ENCODE data around the gene GULP1.
"Not testable (repeated sequence)": the region's sequence is repeated elsewhere in the genome, so short reads cannot be mapped to it uniquely, and the experiment has no call there.

The GULP1 gene

DNA sequence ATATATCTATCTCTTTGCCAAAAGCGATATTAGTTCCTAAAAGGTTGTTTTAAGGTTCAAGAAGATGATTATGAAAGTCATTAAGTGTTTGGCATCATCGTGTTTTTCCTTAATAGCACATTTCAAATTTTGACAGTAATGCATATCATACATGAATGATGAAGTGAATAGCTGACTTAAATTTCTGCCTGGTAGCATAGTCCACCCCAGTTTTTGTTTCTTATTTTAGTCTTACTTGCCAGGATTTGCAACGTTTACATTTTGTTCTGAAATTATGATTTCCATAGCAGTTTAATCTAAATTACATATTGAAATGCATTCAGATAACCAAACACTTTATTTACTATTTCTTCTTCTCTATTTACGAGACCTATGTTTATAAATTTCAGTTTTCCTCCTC is 201.1 kb downstream of the GULP1 start:
- no peak for DNase-seq

DNA sequence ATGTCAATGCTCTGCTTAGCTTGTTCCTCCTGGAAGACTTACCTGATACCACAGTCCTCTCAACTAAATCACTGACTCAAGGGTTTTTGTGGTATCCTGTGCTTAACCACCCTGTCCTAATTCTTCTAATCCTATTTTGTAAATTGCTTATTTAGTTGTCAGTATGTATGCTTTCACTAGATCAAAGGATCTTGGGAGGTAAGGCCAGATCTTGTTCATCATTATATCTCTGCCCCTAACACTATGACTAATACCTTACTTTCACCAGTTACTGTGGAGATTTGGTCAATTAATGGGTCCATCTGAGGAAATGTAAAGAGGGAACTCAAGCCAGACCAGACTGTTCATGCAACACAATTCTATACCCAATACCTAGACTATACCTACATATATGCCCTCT is 203.2 kb downstream of the GULP1 start:
- no peak for DNase-seq

DNA sequence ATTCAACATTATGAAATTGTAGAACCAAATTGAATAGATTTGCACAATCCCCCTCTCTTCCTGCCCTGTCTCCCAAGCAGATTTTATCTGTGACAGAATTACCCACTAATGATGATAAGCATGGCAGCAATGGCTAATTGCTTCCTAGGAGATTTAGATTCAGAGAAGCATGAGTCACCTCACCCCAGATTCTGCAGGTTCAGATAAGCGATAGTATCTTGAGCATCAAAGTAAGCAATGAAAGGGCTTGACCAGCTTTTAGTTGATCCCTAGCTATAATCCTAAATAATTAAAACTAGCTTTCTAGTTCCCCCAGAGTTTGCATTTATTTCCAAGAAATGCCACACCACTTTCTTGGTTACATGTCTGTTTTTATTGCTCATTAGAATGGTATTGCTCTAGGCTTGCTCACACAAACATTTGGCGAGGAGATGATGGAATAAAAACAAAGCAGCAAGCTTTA is 204.3 kb downstream of the GULP1 start:
- no peak for DNase-seq

DNA sequence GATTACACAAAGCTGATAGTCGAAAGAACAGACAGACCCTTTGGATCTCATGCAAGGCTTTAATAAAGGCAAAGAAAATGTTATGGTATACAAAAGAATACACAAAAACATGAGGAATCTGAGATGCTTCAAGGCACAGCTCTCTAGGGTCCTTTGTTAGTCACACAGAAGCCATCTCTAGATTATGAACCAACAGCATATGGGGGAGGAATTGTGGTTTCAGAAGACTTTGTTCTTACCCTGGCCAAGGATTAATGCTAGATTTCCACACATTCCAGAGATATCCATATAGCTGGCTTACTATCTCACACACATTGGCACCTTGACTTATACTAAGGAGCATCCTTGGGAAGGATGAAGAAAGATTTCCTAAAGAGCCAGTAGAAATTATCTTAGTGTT is 206.1 kb downstream of the GULP1 start:
- no peak for DNase-seq

DNA sequence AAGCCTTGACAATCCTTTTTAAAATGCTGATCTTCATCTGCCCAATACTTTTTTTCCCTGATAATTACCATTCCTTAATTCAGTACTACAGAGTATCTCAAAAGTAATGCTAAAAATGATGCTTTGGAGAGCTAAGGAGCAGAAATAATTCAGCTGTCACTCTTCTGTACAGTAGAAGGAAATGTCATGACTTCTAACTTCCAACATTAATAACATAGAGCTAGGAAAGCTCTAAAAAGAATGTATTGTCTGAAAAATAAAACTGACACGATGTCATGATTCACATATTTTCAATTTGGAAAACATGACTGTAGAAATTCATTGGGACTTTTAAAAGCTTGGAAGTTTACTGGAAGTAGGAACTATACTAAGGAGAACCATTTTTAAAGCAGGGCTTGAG is 212.3 kb downstream of the GULP1 start:
- DNase-seq = no peak

DNA sequence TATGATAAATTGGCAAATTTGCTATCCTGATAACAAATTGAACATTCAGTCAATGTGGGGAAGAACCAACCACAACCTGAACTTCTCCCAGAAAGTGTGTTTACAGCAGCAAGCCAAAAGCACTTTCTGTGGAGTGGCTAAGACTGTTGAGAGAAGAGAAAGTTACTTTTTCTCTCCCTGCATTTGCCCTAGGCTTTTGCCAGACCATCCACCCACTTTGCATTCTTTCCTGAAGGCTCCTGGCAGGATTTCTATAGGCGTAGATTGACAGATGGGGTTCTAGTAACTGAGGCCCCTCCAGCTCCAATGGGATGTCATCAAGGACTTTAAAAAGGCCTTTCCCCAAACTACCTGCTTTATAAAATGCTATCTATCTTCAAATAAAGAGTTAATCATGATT is 215.2 kb downstream of the GULP1 start:
- DNase-seq = no peak

DNA sequence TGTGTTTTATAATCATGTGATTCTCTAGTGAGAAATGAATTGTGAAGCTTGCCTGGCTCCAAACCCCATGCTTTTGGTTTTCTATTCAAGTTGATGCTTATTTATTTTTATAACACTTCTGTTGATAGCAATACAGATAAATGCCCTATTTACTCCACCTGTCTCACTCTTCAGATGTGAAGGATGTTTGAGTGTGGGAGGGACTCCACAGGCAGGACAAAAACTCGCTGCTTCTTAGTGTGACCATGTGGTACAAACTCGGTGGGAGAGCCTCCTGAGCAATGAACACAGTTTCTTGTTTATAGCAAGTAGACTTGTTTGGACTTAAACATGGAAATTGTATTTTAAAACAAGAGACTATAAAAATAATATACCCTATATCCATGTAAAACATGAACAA is 219.7 kb downstream of the GULP1 start:
- DNase-seq = no peak

DNA sequence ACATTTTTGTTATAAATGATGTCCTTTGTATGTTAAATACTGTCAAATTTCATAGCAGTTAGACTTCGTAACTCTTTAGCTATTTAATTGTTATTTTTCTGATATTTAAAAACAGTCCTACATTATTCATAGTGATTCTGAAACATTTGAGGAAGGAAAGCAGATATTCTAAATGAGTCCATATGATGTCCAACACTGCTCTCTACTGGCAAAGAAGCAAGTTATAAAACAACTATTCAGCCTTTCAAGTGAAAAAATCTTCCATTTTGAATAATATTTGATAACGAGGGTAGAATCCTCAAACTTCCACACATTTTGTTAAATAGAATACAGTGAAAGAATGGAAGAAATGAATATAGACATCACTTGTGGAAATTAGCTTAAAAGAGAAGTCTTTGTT is 220.8 kb downstream of the GULP1 start:
- DNase-seq = no peak

DNA sequence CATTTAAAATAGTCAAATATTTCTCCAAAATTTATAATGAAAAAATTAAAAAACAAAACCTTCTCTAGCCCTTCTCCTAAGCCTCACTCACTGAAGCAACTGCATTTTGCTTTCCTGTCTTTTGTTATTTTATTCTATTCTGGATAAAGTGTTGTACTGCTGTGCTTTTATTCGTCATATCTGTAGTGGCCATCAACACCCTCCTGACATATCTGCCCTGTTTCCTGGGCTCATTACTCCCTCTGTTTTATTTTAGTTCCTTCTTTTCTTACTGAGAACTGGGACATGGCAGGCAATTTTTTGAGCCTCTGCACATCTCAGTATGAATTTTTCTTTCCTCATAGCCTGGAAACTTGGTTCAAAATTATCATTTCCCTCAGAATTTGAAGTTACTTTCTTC is 224.2 kb downstream of the GULP1 start:
- no peak for DNase-seq

DNA sequence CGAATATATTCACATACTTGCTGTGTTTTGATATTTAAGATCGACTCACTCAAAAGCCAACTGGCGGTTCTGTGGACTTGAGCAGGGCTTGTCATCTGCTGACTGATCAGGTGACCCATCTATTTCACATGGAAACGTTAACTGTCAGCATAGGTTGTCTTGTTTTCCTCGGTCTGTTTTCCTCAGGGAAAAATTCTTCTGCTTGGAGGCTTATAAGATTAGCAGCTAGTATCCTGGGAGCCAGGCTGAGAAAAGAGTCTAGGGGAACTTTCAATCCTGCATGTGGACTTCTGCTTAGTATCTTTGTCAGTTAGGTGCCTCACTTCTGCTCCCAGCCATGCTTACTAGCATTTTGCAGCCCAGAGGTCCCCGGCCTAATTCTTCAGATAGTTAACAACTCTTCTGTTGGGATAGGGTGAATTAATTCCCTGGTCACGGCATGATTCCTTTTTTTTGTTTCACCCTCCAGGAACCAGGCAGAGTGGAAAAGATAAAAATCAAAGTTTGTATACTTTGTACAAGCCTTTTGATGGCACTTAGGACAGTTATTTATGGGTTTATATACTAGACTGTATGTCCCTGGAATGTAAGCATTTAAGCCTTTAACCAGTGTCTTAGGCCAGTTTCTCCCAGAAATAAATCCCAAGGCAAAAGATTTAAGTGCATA is 226.0 kb downstream of the GULP1 start:
- DNase-seq = no peak

DNA sequence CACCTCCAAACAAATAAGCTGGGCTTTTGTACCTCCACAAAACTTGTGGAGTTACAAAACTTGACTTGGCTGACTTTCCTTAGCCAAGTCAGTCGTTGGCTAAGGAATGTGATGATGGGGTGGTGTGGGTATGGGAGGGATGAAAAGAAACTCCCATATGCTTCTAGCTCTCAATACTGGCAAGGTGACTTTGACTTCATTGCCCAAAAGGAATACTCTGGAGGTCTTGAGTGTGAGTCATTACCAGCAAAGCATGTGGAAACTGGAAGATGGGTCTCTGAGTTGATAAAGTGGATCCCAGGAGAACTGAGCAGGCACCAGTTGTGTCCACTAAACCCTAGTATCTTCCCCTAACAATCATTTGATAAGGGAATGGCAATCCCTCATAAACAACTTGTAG is 226.7 kb downstream of the GULP1 start:
- no peak for DNase-seq

DNA sequence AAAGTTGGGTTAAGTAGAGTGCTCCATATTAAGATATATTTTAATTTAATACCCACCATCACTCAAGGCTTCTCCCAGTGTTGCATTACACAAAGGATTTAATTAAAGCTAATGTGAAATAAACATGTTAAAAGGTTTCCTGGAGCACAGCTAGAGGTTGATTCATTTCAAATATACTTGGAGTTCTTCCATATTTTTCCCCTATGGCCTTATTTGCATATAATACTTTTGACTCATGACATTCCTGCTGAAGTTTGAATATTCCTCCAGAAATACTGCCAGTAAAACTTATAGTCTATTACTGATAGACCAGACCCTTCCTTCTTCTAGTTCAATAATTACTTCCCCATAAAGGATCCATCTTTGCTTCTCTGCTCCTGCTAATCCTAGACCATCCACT is 227.5 kb downstream of the GULP1 start:
- no peak for DNase-seq

DNA sequence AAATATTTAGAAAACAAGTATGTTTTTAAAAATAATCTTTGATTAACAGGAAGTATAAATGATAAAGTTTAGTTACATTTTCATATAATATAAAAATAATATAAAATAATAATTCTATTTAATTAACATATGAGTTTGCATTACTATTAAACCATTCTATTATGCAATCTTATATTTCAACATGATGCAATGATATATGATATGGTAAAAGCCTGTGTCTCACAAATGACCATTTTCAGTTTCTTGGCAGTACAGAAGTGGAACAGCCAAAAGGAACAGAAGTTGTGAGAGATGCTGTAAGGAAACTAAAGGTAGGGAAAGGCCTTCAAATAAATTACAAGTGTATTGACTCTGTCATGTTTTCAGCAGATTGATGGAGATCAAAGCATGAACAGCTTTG is 230.8 kb downstream of the GULP1 start:
- no peak for DNase-seq

DNA sequence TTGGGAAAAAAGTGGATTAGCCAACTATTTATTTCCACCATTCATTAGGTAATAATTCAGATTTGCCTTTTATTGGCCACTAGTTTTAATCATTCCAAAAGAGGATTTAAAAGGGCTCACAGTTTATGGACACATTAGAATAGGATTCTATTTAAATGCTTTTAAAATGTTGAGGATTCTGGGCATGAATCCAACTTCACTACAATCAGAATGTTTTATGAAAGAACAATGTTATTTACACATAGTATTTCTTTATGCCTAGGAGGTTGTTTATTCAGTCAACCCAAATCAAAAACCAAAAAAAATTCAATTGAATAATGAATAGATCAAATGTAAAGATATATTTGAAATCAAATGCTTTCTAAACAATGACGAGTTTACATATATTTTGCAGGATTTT is 232.2 kb downstream of the GULP1 start:
- DNase-seq = no peak

DNA sequence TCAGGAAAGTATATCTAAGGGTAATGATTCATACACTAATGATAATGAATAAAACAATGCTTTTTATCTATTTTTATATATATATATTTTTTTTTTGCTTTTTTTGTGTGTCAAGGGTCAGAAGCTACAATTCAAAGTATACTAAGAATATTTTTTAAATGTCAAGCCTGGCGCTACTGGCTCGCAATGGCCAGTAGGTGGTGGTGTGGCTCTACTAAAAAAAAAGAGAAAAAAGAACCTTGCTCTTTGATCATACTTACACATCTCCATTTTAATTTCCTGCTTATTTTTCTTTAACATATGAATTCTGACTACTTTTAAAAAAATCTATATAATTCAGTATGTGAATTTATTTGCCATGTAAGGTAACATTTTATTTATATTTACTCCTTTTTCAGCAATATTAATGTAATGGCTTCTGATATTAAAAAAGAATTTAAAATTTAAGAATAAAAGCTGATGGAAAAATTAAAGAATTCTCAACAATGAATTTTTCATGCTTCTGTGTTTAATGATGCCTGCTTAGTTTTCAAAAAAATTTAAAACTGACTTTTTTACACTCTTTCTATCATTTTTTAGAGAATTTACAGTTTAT is 232.9 kb downstream of the GULP1 start:
- DNase-seq = no peak

DNA sequence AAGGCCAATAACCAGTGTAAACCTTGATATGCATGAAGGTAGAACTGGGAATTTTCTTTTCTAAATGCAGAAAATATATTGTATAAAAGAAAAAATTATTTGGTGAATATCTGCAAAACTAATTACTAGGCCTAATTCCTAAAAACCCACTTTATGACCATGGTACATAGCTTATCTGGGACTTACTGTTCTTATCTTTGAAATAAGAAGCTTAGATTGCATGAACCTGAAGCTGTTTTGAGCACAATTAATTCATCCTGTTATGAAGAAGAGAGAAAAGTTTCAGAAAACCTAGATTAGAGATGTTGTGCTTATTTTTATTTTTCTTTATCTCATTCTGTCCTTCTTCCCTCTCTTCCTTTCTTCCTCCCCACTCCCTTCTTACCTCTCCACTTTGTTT is 235.0 kb downstream of the GULP1 start:
- DNase-seq = no peak

DNA sequence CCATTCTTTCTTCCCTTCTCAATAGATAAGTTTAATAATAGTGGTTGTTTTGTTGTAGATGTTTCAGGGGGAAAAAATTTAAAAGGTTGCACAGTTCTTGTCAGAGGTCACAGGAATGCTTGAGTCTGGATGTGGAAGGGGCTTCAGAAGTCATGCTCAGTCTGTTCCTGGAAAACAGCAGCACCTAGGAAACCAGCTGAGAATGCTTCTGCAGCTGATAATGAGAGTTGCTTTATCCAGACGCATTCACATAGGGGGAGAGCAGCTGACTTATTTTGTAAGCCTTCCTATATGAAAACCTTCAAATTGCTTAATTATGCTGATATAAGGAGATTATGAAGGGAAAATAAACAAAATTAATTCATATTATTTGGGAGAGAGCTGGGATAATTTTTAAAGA is 235.5 kb downstream of the GULP1 start:
- DNase-seq = no peak

DNA sequence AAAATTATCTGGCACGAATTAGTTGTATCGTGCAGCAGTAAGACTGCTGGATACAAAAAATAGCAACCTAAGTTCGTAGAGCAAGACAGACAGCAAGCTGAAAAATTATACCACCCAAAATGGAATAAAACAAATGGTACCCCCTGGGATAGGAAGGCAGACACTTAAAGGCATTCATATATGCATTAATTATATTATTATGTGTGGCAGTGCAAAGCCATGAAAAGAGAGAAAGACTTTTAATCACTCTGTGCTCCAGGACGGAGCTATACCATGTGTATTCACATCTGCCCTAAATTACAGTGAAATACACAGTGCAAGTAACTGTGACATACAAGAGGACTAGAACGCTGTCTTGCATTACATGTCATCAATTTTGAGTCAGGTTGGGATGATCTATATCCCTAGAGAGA is 235.9 kb downstream of the GULP1 start:
- no peak for DNase-seq

DNA sequence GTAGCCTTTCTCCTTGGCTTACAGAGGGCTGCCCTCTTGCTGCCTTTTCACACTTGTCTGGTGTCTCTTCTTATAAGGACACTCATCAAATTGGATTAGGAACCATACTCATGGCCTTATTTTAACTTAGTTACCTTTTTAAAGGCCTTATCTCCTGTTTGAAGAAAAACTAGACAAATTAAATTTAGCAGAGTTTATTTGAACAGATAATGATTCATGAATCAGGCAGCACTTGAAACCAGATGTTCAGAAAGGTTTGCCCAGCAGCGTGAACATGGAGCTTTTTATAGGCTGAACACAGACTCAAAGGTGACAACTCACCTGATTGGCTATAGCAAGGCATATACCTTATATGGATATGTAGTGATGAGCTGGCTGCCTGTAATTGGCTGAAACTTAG is 238.0 kb downstream of the GULP1 start:
- no peak for DNase-seq

DNA sequence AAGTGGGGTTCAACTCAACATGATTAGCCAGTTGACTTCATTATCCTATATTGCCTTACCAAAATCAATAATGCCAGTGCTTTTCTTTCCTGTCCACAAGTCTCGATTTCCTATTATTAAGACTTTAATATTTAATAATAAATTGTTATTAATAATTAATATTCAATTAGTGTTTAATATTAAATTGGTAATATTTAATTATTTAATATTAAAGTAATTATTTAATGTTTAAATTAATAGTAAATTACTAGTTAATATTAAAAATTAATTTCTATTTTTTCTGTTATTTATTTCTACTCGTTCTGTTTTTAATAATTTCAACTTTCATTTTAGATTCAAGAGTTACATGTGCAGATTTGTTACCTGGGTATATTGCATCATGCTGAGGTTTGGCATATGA is 243.2 kb downstream of the GULP1 start:
- DNase-seq = no peak

DNA sequence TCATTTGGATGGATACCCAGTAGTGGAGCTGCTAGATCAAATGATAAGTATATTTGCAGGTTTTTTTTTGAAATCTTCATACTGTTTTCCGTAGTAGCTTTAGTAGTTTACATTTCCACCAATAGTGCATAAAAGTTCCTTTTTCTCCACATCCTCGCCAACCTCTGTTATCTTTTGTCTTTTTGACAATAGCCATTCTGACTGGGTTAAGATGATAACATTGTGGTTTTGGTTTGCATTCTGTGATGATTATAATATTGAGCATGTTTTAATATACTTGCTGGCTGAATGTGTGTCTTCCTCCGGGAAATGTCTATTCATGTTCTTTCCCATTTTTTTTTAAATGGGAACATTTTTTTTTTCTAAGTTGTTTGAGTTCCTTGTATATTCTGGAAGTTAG is 260.0 kb downstream of the GULP1 start:
- DNase-seq = no peak

DNA sequence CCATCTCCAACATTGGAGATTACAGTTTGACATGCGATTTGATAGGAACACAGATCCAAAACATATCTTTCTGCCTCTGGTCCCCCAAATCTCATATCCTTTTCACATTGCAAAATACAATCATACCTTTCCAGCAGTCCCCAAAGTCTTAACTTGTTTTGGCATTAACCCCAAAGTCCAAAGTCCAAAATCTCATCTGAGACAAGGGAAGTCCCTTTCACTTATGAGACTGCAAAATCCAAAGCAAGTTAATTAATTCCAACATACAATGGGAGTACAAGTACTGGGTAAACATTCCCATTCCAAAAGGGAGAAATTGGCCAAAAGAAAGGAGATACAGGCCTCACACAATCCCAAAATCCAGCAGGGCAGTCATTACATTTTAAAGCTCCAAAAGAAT is 265.4 kb downstream of the GULP1 start:
- DNase-seq = no peak

DNA sequence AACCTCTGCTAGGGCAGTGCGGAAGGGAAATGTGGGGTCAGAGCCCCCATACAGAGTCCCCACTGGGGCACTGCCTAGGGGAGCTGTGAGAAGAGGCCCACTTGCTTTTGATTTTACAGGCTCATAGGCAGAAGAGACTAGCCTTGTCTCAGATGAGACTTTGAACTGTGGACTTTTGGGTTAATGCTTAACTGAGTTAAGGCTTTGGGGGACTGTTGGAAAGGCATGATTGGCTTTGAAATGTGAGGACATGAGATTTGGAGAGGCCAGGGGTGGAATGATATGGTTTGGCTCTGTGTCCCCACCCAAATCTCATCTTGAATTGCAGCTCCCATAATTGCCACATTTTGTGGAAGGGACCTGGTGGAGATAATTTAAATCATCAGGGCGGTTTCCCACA is 267.8 kb downstream of the GULP1 start:
- not testable (repeated sequence) for DNase-seq

DNA sequence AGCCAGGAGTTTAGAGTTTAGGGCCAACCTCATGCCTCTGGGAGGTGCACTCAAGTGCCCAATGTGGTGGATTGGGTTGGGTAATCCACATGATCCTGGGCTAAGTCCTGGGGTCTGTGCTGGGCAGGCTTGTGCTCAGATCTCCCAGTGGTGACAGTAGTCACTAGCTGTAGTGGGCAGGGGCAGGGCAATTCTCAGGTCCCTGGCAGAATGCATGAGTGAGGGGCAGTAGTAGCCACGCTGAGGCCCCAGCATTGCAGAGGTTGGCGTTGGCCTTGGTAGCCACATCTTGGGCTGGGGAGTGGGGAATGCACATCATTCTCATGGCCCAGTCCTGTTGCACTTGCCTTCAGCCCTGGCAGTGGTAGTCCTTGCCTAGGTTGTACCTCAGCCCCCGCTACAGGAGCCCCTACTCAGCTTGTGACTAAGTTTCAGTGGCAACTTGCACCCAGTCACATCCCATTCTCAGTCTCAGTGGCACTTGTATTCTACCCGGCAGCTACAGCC is 269.9 kb downstream of the GULP1 start:
- DNase-seq = no peak
